ENCODE measurements around the gene CXCL3.

Gene CXCL3

GRCh38 chr4:74031576-74031975, 6.9 kb downstream of the CXCL3 start:
- Histone ChIP-seq H3K4me1 (ENCODE audit: control insufficient read depth, low read depth, low read length) (no peaks in the 10 kb centered on the region), H3K27ac (ENCODE audit: low read length) (no peak overlapping the region), H3K4me3 (ENCODE audit: low read length) (no peak overlapping the region), H3K9ac (ENCODE audit: low read length) (no peak overlapping the region), H3K36me3 (ENCODE audit: control insufficient read depth, low read depth, low read length) (no peaks in the 10 kb centered on the region), H3K9me3 (ENCODE audit: control insufficient read depth, low read depth, low read length) (no peaks in the 10 kb centered on the region), H3K27me3 (ENCODE audit: control insufficient read depth, insufficient read depth, low read length) (no peaks in the 10 kb centered on the region)

GRCh38 chr4:74030285-74030684, 8.2 kb downstream of the CXCL3 start:
- Histone ChIP-seq H3K4me3 (ENCODE audit: low read length) (no peak overlapping the region), H3K27me3 (ENCODE audit: control insufficient read depth, insufficient read depth, low read length) (no peaks in the 10 kb centered on the region), H3K36me3 (ENCODE audit: control insufficient read depth, low read depth, low read length) (no peaks in the 10 kb centered on the region), H3K9me3 (ENCODE audit: control insufficient read depth, low read depth, low read length) (no peaks in the 10 kb centered on the region), H3K4me1 (ENCODE audit: control insufficient read depth, low read depth, low read length) (no peaks in the 10 kb centered on the region), H3K27ac (ENCODE audit: low read length) (no peak overlapping the region), H3K9ac (ENCODE audit: low read length) (no peak overlapping the region)

GRCh38 chr4:74028504-74028903, 10.0 kb downstream of the CXCL3 start:
- Histone ChIP-seq H3K27ac (ENCODE audit: low read length) (no peak overlapping the region), H3K4me3 (ENCODE audit: low read length) (no peak overlapping the region), H3K9me3 (ENCODE audit: control insufficient read depth, low read depth, low read length) (no peaks in the 10 kb centered on the region), H3K36me3 (ENCODE audit: control insufficient read depth, low read depth, low read length) (no peaks in the 10 kb centered on the region), H3K9ac (ENCODE audit: low read length) (no peak overlapping the region), H3K4me1 (ENCODE audit: control insufficient read depth, low read depth, low read length) (no peaks in the 10 kb centered on the region), H3K27me3 (ENCODE audit: control insufficient read depth, insufficient read depth, low read length) (no peaks in the 10 kb centered on the region)

GRCh38 chr4:74023709-74024108, 14.8 kb downstream of the CXCL3 start:
- Histone ChIP-seq H3K27ac (ENCODE audit: low read length) (no peak overlapping the region), H3K9me3 (ENCODE audit: control insufficient read depth, low read depth, low read length) (no peaks in the 10 kb centered on the region), H3K4me1 (ENCODE audit: control insufficient read depth, low read depth, low read length) (no peaks in the 10 kb centered on the region), H3K4me3 (ENCODE audit: low read length) (no peak overlapping the region), H3K9ac (ENCODE audit: low read length) (no peak overlapping the region), H3K27me3 (ENCODE audit: control insufficient read depth, insufficient read depth, low read length) (no peaks in the 10 kb centered on the region), H3K36me3 (ENCODE audit: control insufficient read depth, low read depth, low read length) (no peaks in the 10 kb centered on the region)

GRCh38 chr4:74021601-74022000, 16.9 kb downstream of the CXCL3 start:
- H3K27me3 ChIP-seq (ENCODE audit: control insufficient read depth, insufficient read depth, low read length), result no peaks in the 10 kb centered on the region
- H3K9me3 ChIP-seq (ENCODE audit: control insufficient read depth, low read depth, low read length), result no peaks in the 10 kb centered on the region
- no peak overlapping the region for H3K27ac ChIP-seq (ENCODE audit: low read length)
- H3K4me3 ChIP-seq (ENCODE audit: low read length), result no peak overlapping the region
- H3K36me3 ChIP-seq (ENCODE audit: control insufficient read depth, low read depth, low read length), result no peaks in the 10 kb centered on the region
- no peak overlapping the region for H3K9ac ChIP-seq (ENCODE audit: low read length)
- H3K4me1 ChIP-seq (ENCODE audit: control insufficient read depth, low read depth, low read length), result no peaks in the 10 kb centered on the region

GRCh38 chr4:74018771-74019170, 19.7 kb downstream of the CXCL3 start:
- Histone ChIP-seq H3K27me3 (ENCODE audit: control insufficient read depth, insufficient read depth, low read length) (no peaks in the 10 kb centered on the region), H3K9me3 (ENCODE audit: control insufficient read depth, low read depth, low read length) (no peaks in the 10 kb centered on the region), H3K4me3 (ENCODE audit: low read length) (no peak overlapping the region), H3K9ac (ENCODE audit: low read length) (no peak overlapping the region), H3K27ac (ENCODE audit: low read length) (no peak overlapping the region), H3K4me1 (ENCODE audit: control insufficient read depth, low read depth, low read length) (peaks cover 6% of the 10 kb centered on the region), H3K36me3 (ENCODE audit: control insufficient read depth, low read depth, low read length) (no peaks in the 10 kb centered on the region)

GRCh38 chr4:74018116-74018515, 20.4 kb downstream of the CXCL3 start:
- Histone ChIP-seq H3K9ac (ENCODE audit: low read length) (no peak overlapping the region), H3K27me3 (ENCODE audit: control insufficient read depth, insufficient read depth, low read length) (no peaks in the 10 kb centered on the region), H3K9me3 (ENCODE audit: control insufficient read depth, low read depth, low read length) (no peaks in the 10 kb centered on the region), H3K27ac (ENCODE audit: low read length) (no peak overlapping the region), H3K4me1 (ENCODE audit: control insufficient read depth, low read depth, low read length) (peaks cover 6% of the 10 kb centered on the region), H3K4me3 (ENCODE audit: low read length) (no peak overlapping the region), H3K36me3 (ENCODE audit: control insufficient read depth, low read depth, low read length) (no peaks in the 10 kb centered on the region)

GRCh38 chr4:74016068-74016467, 22.4 kb downstream of the CXCL3 start:
- no peaks in the 10 kb centered on the region for H3K36me3 ChIP-seq (ENCODE audit: control insufficient read depth, low read depth, low read length)
- H3K4me3 ChIP-seq (ENCODE audit: low read length), result no peak overlapping the region
- H3K9me3 ChIP-seq (ENCODE audit: control insufficient read depth, low read depth, low read length), result no peaks in the 10 kb centered on the region
- H3K27me3 ChIP-seq (ENCODE audit: control insufficient read depth, insufficient read depth, low read length), result no peaks in the 10 kb centered on the region
- H3K9ac ChIP-seq (ENCODE audit: low read length), result no peak overlapping the region
- H3K4me1 ChIP-seq (ENCODE audit: control insufficient read depth, low read depth, low read length), result peaks cover 6% of the 10 kb centered on the region
- no peak overlapping the region for H3K27ac ChIP-seq (ENCODE audit: low read length)

- H3K36me3 ChIP-seq (ENCODE audit: control insufficient read depth, low read depth, low read length), result no peaks in the 10 kb centered on the region
- H3K9me3 ChIP-seq (ENCODE audit: control insufficient read depth, low read depth, low read length), result no peaks in the 10 kb centered on the region
- peaks cover 6% of the 10 kb centered on the region for H3K4me1 ChIP-seq (ENCODE audit: control insufficient read depth, low read depth, low read length)
- H3K4me3 ChIP-seq (ENCODE audit: low read length), result no peak overlapping the region
- H3K27ac ChIP-seq (ENCODE audit: low read length), result no peak overlapping the region
- no peaks in the 10 kb centered on the region for H3K27me3 ChIP-seq (ENCODE audit: control insufficient read depth, insufficient read depth, low read length)
- no peak overlapping the region for H3K9ac ChIP-seq (ENCODE audit: low read length)
Measured at GRCh38 chr4:74015126-74015780, 23.2 kb downstream of the CXCL3 start.

- Histone ChIP-seq H3K4me3 (ENCODE audit: low read length) (no peak overlapping the region), H3K36me3 (ENCODE audit: control insufficient read depth, low read depth, low read length) (no peaks in the 10 kb centered on the region), H3K9me3 (ENCODE audit: control insufficient read depth, low read depth, low read length) (no peaks in the 10 kb centered on the region), H3K4me1 (ENCODE audit: control insufficient read depth, low read depth, low read length) (peaks cover 6% of the 10 kb centered on the region), H3K9ac (ENCODE audit: low read length) (no peak overlapping the region), H3K27ac (ENCODE audit: low read length) (no peak overlapping the region), H3K27me3 (ENCODE audit: control insufficient read depth, insufficient read depth, low read length) (no peaks in the 10 kb centered on the region)
Measured at GRCh38 chr4:74014332-74014731, 24.2 kb downstream of the CXCL3 start.

GRCh38 chr4:74013264-74013663, 25.2 kb downstream of the CXCL3 start:
- no peaks in the 10 kb centered on the region for H3K36me3 ChIP-seq (ENCODE audit: control insufficient read depth, low read depth, low read length)
- peaks cover 6% of the 10 kb centered on the region for H3K4me1 ChIP-seq (ENCODE audit: control insufficient read depth, low read depth, low read length)
- H3K27me3 ChIP-seq (ENCODE audit: control insufficient read depth, insufficient read depth, low read length), result no peaks in the 10 kb centered on the region
- no peaks in the 10 kb centered on the region for H3K9me3 ChIP-seq (ENCODE audit: control insufficient read depth, low read depth, low read length)
- H3K27ac ChIP-seq (ENCODE audit: low read length), result no peak overlapping the region
- H3K9ac ChIP-seq (ENCODE audit: low read length), result no peak overlapping the region
- no peak overlapping the region for H3K4me3 ChIP-seq (ENCODE audit: low read length)

- Histone ChIP-seq H3K27ac (ENCODE audit: low read length) (no peak overlapping the region), H3K4me3 (ENCODE audit: low read length) (no peak overlapping the region), H3K9ac (ENCODE audit: low read length) (no peak overlapping the region), H3K9me3 (ENCODE audit: control insufficient read depth, low read depth, low read length) (no peaks in the 10 kb centered on the region), H3K27me3 (ENCODE audit: control insufficient read depth, insufficient read depth, low read length) (no peaks in the 10 kb centered on the region), H3K4me1 (ENCODE audit: control insufficient read depth, low read depth, low read length) (peaks cover 6% of the 10 kb centered on the region), H3K36me3 (ENCODE audit: control insufficient read depth, low read depth, low read length) (no peaks in the 10 kb centered on the region)
Measured at GRCh38 chr4:74012130-74012529, 26.4 kb downstream of the CXCL3 start.

Data from iPS-18a (cell line).